Left kidney (tissue), 2 donors: ENCODE results near the gene CDKN2B. TPM values are rescaled to one million over a fixed set of nuclear protein-coding genes. Genes with fewer than 3 reads are reported as not detected.
A peak's percentile ranks its signal among the peaks of the same experiment; 100 is the strongest.

ENCODE experiments used
- DNase-seq: peaks from one replicate; pipeline ENCODE4 v3.0.0-alpha.2; 2013
- polyA plus RNA-seq: library from polyadenylated mRNA; unstranded; fragments of 120-200 nt; gene quantifications from one replicate; pipeline ENCODE4 v1.2.1, GENCODE V29; 2013; ENCODE audit not compliant: insufficient read length

CDKN2B gene
- polyA plus RNA-seq, 1 donor = 0.18 TPM

- no peak for DNase-seq
Measured at GRCh38 chr9:22035591-22036011, 26.5 kb upstream of the CDKN2B start.

- DNase-seq = no peak
Measured at GRCh38 chr9:22033012-22033630, 24.0 kb upstream of the CDKN2B start.

DNA sequence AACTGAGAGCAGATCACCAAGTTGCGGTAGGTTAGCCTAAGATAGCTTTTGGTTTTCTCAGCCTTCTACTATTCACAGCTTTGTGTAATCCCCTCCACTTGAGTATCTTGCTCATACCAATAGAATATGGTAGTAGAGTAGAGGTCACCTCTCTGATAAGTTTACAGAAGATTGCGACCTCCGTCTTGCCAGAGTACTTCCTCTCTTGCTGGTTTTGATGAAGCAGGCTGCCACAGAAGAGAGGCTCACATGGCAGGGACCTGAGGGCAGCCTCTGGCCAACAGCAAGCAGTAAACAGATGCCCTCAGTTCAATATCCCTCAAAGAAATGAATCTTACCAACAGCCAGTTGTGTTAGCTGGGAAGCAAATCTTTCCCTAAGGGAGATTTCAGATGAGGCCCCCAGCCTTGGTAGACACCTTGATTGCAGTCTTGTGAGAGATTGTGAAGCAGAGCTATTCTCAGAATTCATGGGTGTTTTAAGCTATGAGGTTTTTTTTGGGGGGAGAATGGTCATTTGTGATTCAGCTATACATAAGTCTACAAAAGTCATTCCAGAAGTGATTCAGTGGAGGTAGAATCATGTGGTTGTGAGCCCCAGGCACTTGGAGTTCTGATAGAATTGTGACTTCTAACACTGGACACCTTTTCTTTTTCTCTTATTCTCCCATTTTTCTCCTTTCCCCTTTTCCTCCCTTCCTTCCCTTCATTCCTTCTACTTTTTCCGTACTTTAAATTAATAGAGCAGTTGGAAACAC, 22.7 kb upstream of the CDKN2B start:
- DNase-seq = no peak

DNA sequence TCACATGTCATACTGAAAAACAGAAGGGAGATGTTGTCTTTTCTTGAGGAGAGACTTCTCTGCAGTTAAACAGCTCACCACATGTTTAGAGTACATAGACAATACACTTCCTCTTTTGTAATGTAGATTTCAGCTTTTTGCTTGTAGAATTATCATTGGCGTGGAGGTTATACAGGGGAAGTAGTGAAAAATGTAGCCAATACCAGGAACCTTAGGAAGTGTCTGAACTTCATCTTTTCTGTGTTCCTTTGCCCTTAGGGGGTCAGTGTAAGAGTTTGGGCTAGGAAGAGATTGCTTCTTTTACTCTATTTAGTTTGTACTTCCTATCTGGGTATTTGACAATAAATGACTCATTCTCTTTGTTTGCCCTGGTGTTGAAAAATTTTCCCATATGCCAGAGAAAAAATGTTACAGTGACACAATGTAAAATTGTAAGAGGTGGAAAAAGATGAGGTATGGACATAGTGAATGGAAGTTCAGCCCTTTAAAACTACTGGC, 21.0 kb upstream of the CDKN2B start:
- no peak for DNase-seq

GRCh38 chr9:22029231-22029630, 20.1 kb upstream of the CDKN2B start:
- DNase-seq = no peak

GRCh38 chr9:22028394-22028793, 19.3 kb upstream of the CDKN2B start:
- DNase-seq = no peak

DNA sequence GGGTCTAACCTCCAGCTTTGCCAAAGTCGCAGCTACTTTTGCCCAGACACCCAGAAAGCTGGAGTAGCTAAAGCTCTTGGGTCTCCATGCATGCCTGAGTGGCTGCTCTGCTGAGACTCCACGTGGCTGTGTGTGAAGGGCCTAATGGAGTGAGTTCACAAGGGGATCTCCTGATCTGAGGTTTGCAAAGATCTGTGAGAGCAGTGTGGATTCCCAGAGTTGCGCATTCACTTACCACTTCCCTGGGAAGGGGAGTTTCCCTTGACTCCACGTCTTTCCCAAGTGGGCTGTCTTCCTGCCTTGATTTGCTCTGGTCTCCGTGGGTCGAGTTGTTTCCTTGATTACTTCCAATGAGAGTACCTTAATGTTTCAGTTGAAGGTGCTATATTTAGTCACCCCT, 17.6 kb upstream of the CDKN2B start:
- DNase-seq = no peak

DNA sequence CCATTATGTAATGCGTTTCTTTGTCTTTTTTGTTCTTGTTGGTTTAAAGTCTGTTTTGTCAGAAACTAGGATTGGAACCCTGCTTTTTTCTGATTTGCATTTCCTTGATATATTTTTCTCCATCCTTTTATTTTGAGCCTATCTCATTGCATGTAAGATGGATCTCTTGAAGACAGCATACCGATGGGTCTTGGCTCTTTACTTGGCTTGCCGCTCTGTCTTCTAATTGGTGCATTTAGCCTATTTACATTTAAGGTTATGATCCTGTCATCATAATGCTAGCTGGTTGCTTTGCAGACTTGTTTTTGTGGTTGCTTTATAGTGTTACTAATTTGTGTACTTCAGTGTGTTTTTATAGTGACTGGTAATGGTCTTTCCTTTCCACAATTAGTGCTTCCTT, 13.3 kb upstream of the CDKN2B start:
- DNase-seq = no peak

DNA sequence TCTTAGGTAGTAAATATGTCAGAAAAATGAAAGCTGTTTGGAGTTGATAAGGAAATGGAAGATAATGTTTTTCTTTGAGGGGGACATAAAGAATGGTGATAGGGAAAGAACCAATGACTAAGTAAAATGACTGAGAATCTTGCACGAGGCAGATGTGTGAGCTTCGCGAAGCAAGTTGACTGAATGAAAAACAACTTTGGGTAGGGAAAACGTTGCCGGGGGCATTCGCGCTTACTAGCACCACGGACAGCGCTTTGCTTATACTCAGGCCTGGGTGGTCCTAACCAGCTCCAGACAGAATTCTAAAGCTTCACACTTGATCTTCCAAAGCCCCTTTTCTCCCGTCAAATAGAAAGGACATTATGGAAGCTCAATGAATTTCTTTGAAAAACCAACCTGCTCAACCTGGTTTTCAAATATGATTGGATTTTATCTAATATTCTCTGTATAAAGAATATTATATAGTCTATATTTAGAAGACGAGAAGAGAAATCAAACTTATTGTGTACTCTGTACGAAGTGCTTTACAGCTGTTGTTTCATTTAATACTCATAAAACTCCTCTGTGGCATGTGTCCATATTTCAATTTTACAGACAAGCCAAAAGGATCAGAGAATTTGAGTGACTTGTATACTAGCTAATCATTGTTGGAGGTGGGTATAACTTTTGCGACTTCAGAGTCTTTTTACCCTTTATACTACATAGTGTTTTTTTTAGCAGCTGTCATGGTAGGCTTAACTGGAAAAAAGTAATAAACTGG, 1.9 kb upstream of the CDKN2B start:
- peak; percentile 73 for DNase-seq

DNA sequence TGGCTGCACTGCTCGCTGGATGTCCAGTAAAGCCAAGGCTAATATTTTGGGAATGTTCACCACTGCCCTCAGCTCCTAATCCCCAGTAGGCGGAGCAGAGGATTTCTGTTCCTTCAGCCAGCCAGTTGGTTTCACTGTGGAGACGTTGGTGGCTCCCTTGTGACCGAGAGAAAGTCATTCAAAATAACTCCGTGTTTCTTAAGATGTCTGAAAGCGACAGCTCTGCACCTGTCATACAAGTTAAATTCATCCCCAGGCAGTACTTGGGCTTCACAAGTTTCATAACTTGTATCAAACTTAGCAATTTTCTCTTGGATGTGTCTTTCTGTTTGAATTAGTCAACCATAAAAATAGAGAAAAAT, 382 bp upstream of the CDKN2B start:
- no peak for DNase-seq

GRCh38 chr9:22008384-22008716, 755 bp downstream of the CDKN2B start:
- no peak for DNase-seq

DNA sequence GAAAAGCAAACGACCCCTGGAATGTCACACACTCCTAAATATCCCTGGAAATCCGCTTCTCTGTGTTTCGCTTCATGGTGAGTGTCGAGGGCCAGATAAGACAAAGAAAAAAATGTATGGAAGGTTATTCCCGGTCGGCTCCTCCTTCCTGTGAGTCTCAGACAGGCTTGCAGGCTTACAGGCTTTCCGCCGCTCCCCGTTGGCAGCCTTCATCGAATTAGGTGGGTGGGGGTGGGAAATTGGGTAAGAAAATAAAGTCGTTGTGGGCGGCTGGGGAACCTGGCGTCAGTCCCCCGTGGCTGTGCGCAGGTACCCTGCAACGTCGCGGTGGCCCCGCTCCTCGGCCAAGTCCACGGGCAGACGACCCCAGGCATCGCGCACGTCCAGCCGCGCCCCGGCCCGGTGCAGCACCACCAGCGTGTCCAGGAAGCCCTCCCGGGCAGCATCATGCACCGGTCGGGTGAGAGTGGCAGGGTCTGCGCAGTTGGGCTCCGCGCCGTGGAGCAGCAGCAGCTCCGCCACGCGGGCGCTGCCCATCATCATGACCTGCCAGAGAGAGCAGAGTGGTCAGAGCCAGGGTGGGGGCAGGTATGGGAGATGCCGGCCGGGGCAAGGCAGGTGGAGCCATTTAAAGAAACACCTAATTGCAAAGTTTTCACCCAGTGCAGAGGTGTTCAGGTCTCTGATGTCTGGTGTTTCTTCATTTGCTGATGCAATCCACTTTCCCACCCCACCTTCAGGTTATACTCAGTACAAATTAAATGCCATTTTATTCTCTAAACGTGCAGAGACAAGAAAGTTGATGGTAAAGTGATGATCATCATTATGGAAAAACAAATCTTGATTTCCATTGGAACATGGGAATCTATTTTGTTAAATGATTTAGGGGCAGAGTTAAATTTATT, 3.2 kb downstream of the CDKN2B start:
- no peak for DNase-seq

DNA sequence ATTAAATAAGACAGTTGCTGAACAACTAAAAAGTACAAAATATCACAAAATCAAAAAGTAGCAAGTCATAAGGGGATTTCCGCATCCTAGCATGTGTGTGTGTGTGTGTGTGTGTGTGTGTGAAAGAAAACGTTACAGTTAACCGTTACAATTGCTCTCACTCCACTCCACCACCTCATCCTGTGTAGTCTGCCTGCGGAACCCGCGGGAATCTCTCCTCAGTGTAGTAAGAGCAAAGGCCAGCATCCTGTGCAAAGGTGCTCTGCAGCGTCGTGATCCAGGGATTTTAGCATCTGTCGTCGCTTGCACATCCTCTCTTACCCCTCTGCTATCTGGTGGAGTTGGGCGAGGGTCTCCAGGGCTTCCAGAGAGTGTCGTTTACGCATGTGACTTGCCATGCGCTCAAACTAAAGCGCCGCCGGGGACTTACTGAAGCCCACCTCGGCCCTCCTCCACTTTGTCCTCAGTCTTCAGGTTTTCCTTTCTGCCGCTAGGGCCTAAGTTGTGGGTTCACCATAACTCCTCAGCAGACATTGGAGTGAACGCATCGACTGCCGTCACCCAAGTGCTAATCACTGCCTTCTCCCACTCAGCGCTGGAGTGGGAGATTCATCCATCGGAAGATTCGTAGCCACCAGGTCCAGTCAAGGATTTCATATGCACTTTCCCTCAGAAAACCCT, 3.9 kb downstream of the CDKN2B start:
- no peak for DNase-seq

DNA sequence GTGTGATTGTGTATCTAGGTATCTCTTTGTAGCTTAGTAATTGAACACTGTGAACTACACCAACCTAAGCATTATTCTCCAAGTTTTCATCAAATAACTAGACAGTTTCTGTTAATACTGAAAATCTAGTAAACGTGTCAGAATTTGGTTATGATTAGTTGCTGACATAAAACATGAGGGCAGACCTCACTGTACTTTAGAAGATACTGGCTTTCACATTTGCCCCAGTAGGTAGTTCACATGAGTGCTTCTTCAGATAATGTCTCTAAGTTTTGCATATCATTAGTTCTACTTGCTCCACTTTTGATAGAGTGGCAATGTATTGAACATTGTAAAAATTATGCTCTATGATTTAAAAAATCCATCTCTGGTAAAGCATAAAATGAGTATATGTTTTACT, 7.1 kb downstream of the CDKN2B start:
- no peak for DNase-seq

DNA sequence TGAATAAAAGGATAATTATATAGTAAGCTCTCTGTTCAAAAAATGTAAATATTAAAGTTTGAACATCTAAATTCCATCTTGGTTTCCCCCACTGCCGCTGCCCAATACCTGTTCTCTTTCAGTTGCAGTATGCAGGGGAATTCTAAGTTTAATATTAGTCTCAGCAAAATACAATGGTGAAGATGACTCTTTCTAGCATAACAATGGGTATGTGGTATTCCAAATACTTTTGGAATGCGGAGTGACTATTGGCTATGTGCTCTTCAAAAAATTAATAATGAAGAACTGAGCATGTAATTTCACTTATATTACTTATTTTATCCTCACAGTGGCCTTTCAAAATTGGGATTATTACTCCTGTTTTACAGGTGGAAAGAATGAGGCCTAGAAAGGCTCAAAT, 11.1 kb downstream of the CDKN2B start:
- no peak for DNase-seq

- no peak for DNase-seq
Measured at GRCh38 chr9:21997480-21997879, 11.6 kb downstream of the CDKN2B start.

- no peak for DNase-seq
Measured at GRCh38 chr9:21996858-21997257, 12.2 kb downstream of the CDKN2B start.

GRCh38 chr9:21996438-21996837, 12.7 kb downstream of the CDKN2B start:
- no peak for DNase-seq

DNA sequence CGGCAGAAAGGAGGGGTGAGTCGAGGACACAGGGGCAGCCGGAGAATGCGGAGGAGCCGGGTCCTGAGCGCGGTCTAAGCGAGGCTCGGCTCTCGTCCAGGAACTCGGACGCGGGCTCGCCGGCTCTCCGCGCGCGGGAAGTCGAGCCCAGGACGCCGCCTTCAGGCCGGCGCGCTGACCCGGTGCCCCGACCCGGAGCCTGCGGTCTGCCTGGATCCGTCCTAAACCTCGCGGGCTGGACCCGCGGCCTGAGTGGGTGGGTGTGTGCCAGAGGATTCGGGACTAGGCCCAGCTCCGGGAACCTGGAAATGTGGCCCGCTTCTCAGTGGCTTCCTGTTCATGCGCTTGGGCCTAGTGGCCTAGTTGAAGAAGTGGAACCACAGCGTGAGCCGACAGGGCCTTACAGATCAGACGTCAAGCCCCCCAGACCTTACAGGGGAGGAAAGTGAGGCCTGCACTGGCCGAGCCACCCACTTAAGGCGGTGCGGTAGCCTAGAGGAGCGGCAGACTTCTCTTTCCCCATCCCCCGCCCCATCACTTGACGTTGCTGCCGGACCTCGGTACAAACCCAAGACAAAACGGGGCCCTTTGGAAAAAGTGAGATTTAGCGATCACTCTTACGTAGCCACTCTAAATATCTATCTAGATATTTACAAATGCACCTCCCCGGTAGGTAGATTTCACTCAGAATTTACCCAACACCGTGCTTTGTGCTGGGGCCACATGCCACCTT, 13.3 kb downstream of the CDKN2B start:
- DNase-seq = no peak

- no peak for DNase-seq
Measured at GRCh38 chr9:21995006-21995665, 14.0 kb downstream of the CDKN2B start.
